Anterior cingulate cortex (tissue), 58 donors: ENCODE results near the gene YAE1.

ENCODE experiments used
- DNase-seq, 58 donors: peaks; one replicate each; lab custom pipeline; 2025; lab: John Stamatoyannopoulos, UW

The YAE1 gene

DNA sequence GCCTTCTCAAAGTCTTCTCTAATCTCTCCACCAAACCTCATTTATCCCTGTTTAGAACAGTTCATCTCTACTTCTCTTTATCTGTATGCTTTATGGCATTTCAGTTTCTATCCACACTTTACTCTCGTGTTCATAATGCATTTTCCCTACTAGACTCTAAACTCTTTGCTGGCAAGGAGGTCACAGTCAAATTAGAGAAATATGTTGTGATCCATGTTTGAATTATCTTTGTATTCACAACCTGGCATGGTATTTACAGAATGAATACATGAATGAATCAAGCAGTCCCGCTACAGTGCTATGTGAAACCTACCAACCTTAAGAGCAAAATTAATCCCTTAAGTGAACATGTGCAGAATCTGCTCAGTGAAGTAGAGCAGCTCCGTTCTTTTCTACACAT lies 12.8 kb upstream of the YAE1 start:
- DNase-seq = no peak

DNA sequence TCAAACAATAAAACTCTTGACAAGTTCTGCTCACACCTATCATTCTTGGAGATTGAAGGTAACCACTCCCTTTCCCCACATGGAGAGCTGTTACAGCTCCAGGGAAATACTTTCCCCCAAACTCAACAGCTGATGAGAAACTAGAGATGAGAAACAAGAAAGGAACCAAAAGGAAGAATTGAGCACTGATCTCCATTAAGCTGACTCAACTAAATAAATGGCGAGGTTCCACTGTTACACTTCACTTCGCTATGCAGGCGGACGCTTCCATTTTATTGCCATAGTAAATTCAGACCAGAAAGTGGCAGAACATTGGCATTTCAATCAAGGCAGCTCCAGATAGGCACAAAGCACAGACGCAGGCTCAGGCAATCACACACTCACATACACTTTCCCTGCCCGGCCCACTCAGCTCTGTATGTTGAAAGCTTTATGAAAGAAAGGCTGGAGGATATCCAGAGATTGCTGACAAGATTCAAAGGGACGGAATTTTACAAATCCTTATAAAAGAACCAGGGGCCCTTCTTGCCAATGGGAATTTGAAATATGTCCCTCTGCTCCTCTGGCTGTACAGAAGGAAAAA lies 11.5 kb upstream of the YAE1 start:
- DNase-seq = peak in 16 of 58 donors; percentile 1 to 43 (median 8)

DNA sequence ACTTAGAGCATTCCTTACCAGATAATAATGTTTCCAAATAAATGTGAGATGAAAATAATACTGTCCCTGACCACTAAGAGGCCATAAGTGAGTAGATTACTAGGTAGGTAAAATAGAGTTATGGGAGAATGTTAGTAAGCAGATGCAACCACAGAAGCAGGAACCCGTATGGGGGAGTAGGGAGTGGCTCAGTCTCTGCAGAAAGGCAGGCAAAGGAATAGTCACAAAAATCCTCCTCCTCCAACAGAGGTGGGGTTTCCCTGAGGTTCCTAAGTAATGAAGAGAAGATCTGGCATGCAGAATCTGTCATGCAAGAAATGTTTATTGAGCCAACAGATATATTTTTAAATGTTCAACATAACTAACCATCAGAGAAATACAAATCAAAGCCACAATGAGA lies 9.0 kb upstream of the YAE1 start:
- DNase-seq = no peak

DNA sequence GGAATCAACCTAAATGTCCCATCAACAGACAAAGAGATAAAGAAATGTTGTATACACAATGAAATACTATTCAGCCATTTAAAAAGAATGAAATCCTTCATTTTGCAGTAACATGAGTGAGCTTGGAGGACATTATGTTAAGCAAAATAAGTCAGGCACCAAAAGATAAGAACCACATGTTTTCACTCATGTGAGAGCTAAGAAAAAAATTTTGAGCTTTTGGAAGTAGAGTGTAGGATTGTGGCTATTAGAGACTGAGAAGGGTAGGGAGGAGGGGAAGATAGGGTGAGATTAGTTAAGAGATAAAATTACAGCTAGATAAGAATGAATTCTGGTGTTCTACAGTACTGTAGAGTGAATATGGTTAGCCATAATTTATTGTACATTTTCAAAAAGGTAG lies 8.3 kb upstream of the YAE1 start:
- DNase-seq = no peak

DNA sequence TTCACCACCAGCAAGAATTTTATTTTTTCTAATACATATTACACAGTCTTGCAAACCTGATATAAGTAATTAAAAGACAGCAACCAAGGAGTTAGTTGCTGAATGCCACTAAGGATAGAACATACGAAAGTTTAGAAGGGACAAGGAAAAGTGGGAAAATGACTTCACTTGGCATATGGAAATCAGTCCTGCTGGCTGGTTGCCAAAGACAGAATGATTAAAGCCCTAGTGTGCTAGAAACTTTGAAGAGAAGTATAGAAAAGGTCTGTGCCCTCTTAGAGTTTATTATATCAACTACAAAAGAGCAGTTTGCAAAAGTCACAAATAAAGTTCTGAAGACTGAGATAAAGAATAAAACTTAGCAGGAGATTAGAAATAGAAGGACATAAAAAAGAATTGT lies 5.8 kb upstream of the YAE1 start:
- peak in 1 of 58 donors; percentile 1 for DNase-seq

DNA sequence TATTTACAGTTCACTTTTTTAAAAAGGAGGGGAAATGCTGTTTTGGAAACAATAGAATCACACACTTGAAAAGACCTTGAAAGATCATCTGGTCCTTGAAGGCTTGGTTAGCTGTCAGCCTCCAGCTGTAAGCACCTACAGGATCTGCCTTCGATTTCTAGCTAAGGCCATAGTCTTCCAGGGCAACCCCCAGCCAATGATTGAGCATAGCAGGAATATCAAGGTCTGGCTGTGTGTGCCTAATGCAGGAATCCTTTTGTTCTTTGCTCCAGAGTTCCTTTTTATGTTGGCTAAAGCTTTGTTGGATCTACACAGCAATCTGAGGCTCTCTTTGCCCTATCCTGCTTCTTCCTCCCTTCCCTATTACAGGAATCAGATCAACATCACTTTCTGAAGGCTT lies 5.2 kb upstream of the YAE1 start:
- DNase-seq = no peak

DNA sequence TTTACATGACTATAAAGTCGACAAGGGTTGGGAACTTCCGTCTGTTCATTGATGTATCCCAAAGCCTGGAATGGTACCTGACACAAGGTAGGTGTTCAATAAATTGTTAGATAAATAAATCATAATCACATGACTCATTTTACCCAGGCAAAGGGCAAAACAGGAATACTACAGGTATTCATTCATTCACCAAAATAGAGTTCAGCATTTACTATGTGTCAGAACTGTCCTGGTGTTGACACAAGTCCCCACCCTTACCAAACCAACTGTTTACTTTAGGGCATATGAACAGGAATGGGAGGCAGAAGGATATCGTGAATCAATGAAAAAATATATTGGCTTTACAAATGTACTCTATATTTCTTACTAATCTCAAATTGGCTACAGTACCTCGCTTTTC lies 666 bp upstream of the YAE1 start:
- DNase-seq = no peak

DNA sequence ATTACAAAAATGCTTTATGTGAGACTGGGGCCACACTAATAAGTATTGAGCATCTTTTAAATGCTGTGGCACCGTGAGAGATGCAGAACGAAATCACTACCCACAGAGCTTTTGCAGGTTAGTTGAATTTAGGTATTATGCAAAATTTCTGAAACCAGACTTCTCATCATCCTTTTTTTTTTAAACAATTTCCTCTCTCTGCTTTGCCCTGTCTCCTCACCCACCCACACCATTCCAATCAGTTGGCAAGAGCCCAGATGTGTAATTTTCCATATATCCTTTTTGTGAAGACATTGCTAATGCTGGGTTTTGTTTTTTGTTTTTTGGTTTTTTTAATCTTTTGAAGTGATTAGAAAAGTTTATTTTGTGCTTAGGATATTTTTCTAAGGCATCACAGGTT lies 1.1 kb downstream of the YAE1 start:
- no peak for DNase-seq

DNA sequence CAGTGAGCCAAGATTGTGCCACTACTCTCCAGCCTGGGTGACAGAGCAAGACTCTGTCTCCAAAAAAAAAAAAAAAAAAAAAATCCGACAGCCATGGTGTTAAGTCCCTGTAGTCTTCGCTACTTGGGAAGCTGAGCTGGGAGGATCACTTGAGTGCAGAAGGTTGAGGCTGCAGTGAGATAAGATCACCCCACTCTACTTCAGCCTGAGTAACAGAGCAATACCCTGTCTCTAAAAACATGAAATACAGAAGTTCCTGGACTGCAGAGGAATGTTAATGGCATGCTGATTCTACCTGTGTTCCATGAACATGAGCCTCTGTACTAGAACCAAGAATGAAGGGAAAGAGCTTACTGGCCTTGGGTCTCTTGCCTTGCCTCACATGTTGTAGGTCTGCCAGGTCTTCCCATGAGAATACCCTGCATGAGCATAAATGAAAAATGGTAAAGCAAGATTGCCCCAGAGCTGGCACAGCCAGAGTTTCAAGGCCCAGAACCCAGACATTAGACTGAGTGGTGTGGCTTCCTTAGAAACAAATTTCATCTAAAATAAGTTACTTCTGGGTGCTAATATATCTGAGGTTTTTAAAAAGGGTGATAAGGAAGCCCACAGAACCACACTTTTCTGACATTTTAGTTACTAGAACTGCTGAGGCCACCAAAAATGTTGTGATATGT lies 8.6 kb downstream of the YAE1 start:
- DNase-seq = no peak

DNA sequence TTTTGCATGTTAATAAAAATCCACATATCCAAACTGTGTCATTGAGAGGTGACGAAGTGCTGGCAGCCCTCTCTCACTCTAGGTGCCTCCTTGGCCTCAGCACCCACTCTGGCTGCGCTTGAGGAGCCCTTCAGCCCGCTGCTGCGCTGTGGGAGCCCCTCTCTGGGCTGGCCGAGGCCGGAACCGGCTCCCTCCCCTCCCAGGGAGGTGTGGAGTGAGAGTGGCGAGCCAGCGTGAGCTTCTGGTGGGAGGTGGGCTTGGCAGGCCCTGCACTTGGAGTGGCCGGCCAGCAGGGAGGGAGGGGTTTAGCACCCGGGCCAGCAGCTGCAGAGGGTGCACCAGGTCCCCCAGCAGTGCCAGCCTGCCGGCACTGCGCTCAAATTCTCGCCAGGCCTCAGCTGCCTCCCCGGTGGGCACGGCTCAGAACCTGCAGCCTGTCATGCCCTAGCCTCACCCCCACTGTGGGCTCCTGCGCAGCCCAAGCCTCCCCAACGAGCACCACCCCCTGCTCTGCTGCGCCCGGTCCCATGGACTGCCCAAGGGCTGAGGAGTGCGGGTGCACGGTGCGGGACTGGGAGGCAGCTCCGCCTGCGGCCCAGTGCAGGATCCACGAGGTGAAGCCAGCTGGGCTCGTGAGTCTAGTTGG lies 11.1 kb downstream of the YAE1 start:
- no peak for DNase-seq

DNA sequence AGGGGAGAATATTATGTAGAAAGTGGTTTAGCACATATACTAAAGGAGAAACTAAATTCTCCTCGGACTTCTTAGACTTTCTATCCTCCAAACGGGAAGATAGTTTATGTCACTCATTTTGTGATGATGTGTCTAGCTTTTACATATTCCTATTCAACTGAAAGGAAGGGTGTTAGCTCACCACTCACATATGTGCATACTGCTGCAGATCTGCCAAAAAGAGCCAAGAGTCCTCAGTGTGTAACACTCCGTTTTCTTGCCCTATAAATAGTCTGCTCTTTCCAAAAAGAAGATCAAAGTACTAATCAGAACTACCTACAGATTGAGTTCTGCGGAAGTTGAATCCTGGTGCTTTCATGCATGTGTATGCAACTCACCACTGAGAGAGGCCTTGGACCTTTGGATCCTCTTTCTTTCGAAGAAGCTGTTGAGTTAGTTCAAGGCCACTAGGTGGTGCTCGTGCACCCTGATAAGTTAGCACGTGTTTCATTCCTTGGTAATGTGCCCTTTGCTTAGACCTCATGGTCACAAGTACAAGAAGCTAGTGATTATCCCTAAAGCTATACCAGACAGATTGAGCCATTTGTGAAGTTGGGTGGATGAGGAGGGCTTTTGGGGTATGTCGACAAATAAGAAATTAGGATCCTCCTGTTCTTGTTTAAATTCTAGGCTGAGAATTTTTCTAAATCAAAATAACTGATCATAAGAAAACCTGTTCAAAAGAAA lies 14.1 kb downstream of the YAE1 start:
- DNase-seq = peak in 54 of 58 donors; percentile 2 to 84 (median 54)

DNA sequence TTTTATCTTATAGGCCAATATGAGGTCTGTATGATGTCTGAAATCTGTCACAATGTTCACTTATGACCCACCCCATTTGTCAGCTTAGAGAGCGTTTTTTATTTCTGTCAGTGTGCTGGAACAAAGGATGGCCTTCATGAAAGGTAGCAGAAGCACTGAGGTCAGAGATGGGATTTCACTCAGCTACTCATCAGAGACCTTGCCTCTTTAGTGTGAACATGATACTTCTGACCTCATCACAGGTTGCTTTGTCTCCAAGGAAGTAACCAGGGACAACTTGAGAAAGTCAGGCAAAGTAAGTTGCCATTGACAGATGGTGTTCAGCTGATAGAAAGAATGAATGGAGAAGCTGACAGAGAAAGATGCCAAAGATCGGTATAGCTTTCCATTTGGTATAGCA lies 16.3 kb downstream of the YAE1 start:
- no peak for DNase-seq

DNA sequence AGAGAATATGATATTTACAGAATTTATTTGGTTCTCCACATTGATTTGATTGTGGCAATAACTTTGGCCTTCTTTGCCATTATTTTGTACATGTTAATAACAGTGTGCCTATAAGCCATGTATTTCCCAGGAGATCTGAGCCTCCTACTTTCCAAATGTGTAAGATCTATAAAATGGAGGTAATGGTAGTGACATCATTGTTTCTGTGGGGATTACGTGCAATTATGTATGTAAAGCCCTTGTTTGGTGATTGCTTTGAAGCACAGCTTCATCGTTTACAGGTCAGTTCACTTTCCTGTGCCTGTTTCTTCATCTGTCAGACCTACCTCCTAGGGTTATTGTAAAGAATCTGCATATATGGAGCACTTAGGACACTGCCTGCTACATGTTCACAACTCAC lies 17.3 kb downstream of the YAE1 start:
- no peak for DNase-seq

DNA sequence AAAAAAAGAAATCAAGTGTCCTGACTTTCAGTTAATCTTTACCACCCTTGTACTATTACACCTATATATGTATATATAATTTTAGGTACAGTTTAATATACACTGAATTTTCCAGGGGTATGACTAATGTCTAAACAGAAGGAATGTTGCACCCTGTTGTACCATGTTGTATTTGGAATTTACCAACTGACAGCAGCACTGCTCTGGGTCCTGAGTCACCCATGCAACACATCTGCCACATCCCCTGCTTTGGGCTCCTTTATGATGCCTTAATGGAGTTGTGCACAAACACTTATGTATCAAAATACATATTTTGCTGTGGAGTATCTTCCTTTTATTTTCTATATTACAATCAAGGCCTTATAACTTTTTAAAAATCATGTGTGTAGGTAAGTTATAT lies 21.2 kb downstream of the YAE1 start:
- DNase-seq = no peak

DNA sequence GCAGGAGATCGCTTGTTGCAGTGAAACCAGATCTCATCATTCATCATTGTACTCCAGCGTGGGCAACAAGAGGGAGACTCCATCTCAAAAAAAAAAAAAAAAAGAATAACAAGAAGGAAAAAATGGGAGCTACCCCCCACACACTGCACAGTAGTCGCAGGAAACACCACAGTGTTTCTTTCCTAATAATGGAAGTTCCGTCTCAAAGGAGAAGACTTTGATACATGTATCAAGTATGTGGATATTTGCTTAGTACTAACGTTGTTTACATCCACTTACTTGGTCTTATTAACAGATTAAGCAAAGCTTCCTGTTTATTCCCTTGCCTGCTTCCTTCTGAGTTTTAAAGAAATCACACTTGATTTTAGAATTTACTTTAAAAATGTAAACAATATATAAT lies 22.2 kb downstream of the YAE1 start:
- no peak for DNase-seq

DNA sequence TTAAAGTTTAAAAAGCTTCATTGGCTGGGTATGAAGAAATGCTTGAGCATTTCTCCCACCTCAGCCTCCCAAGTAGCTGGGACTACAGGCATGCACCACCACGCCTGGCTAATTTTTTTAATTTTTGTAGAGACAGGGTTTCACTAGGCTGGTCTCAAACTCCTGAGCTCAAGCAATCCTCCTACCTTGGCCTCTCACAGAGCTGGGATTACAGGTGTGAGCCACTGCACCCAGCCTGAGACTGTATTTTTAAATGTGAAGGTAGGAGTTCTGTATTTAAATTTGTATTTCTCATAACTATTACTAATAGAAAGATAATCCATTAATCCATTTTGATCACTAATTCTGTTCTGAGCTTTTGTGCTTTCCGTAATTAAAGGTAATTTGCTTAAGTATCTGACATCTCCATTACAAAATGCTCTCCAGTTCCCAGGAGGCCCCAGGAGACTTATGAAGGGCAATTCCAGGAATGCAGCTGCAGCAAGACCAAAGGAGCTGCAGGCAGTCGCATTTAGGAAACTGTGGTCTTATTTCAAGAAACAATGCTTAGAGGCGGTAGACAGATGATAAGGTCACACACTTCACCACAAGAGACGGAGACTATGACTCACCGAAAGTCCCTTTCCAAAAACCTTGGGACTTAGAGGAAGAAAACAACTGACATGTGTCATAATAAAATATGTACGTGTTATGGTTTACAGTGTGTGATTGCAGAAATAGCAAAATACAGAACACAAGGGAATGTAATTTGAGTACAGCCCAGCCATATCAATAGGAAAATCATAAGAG lies 23.3 kb downstream of the YAE1 start:
- DNase-seq = no peak

DNA sequence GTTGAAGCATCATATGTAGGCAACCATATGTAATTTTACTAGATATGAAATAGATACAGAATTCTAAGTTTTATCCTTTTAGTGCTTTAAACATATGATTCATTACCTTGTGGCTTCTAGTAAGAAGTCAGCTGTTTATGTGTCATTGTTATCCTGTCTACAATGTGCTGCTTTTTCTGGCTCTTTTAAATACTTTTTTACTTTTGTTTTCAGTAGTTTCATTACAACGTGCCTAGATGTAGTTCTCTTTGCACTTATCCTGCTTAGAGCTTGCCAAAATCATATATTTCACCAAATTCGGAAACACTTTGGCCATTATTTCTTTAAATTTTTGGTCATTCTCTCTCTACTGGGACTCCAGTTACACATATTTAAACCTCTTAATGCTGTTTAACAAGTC lies 26.4 kb downstream of the YAE1 start:
- no peak for DNase-seq

DNA sequence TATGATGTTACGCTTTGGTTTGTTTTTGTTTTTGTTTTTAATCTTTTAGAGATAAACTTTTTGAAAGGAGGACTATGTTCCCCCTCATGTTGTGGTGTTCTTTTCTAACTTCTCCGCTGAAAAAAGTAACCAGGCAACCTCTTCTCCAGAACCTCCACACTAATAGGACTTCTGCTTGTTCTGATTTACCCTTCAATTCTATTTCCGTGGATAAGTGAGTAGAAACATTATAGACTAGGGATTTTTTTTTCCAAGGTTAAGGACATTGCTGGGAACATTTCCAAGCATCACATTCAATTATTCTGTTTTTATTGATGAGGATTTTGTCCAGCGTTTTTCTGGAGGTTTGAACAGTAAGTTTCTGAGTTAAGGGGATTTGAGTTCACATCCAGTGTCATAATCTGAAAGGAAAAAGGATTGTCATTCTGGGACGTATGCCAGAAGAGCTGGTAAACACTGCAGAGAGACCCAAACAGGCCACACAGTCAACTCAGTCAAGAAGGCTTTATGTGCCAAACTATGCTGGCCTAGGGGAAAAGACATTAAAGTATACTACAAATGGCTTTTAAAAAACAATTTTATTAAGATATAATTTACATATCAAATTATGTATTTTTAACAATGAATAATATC lies 28.9 kb downstream of the YAE1 start:
- DNase-seq = peak in 2 of 58 donors; percentile 3 to 39

DNA sequence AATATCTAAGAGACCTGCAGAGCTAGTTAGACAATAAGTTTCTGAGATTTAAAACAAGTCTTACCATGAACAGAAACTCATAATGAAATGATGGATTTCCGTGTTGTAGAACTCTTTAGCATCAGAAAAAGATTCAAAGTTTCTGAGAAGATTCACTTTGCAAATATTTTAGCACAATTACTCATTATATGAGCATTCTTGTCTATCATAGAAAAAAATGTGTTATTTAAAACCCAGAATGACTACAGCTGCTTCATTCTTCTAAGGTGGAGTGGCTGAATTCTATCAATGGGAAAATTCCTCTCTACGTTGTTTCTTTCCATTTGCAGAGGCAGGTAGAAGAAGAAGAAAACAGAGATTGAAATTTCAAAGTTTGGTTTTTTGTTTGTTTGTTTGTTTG lies 36.1 kb downstream of the YAE1 start:
- DNase-seq = no peak

DNA sequence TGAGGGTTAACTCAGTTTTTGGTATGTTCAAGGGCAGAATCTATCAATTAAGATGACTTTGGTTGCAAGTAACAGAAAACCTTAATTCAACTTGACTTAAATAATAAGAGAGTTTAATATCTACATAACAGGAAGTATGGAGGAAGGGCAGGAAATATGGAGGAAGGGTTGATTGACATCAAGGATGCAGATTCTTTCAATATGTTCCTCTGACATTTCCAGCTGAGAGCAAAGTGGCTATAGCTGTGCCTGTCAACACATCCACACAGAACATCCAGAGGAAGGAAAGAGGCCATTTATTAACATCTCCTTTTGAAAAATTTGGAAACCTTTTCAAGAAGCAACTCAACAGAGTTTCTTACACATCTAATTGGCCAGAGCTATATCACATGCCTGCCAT lies 37.7 kb downstream of the YAE1 start:
- DNase-seq = no peak
